ENCODE data around the gene CLCNKA. TPM values are rescaled to one million over a fixed set of nuclear protein-coding genes. Genes with fewer than 3 reads are reported as not detected.
"Not testable (repeated sequence)": the region's sequence is repeated elsewhere in the genome, so short reads cannot be mapped to it uniquely, and the experiment has no call there.

Gene CLCNKA
- total RNA-seq, 1 donor from 2014 or later: not detected

- no peaks in the 10 kb centered on the region for H3K9me3 Mint-ChIP-seq
- DNase-seq (ENCODE audit: low spot score): no peak
- H3K27me3 Mint-ChIP-seq (ENCODE audit: low read depth): peaks cover 3% of the 10 kb centered on the region
- intact Hi-C loops (cut with micrococcal nuclease): no loop called here
- H3K36me3 Mint-ChIP-seq (ENCODE audit: low read depth): no peaks in the 10 kb centered on the region
- H3K4me1 Mint-ChIP-seq (ENCODE audit: low read depth): no peaks in the 10 kb centered on the region
- no peak within 1 kb of the TSS for H3K27ac Mint-ChIP-seq
- H3K4me3 Mint-ChIP-seq (ENCODE audit: low read depth): no peak within 1 kb of the TSS
Measured at GRCh38 chr1:16043521-16043920, 21.7 kb downstream of the CLCNKA start, which contains the start of gene CLCNKB. Gene CLCNKB, plus strand, starts transcription at chr1:16043782. Its CDS starts 711 bp downstream, at chr1:16044493.

GRCh38 chr1:16043950-16044349 lies 22.1 kb downstream of the CLCNKA start:
- Mint-ChIP-seq H3K36me3 (ENCODE audit: low read depth) (no peaks in the 10 kb centered on the region), H3K27me3 (ENCODE audit: low read depth) (peaks cover 3% of the 10 kb centered on the region), H3K9me3 (no peaks in the 10 kb centered on the region), H3K4me3 (ENCODE audit: low read depth) (no peak overlapping the region), H3K4me1 (ENCODE audit: low read depth) (no peaks in the 10 kb centered on the region), H3K27ac (no peak overlapping the region)
- no peak for DNase-seq (ENCODE audit: low spot score)
- intact Hi-C loops (cut with micrococcal nuclease): no loop called here

DNA sequence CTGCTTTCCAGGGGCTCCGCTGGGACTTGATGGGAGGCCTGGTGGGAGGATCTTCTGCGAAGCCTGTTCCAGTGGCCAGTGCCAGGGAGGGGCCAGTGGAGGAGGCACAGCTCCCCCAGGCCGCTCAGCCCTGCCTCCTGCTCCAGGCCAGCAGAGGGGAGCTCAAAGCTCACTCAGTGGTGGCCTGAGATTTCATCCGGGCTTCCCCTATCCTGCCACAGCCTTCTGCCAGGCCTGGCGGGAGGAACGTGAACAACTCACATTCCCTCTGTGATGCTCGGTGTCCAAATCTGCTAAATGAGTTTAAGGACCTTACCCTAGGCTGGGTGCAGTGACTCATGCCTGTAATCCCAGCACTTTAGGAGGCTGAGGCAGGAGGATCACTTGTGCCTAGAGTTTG lies 25.0 kb downstream of the CLCNKA start:
- intact Hi-C loops (cut with micrococcal nuclease): no loop called here
- Mint-ChIP-seq H3K36me3 (ENCODE audit: low read depth) (no peaks in the 10 kb centered on the region), H3K27ac (no peak overlapping the region), H3K27me3 (ENCODE audit: low read depth) (peaks cover 9% of the 10 kb centered on the region), H3K4me1 (ENCODE audit: low read depth) (no peaks in the 10 kb centered on the region), H3K4me3 (ENCODE audit: low read depth) (no peak overlapping the region), H3K9me3 (no peaks in the 10 kb centered on the region)
- DNase-seq (ENCODE audit: low spot score): no peak

- no peak overlapping the region for H3K27ac Mint-ChIP-seq
- DNase-seq (ENCODE audit: low spot score): no peak
- no peaks in the 10 kb centered on the region for H3K4me1 Mint-ChIP-seq (ENCODE audit: low read depth)
- H3K27me3 Mint-ChIP-seq (ENCODE audit: low read depth): peaks cover 9% of the 10 kb centered on the region
- no peaks in the 10 kb centered on the region for H3K9me3 Mint-ChIP-seq
- no peaks in the 10 kb centered on the region for H3K36me3 Mint-ChIP-seq (ENCODE audit: low read depth)
- intact Hi-C loops (cut with micrococcal nuclease): no loop called here
- H3K4me3 Mint-ChIP-seq (ENCODE audit: low read depth): no peak overlapping the region
Measured at GRCh38 chr1:16047791-16048475, 26.1 kb downstream of the CLCNKA start.

- intact Hi-C loops (cut with micrococcal nuclease): no loop called here
- H3K27ac Mint-ChIP-seq: no peak overlapping the region
- DNase-seq (ENCODE audit: low spot score): no peak
- no peak overlapping the region for H3K4me3 Mint-ChIP-seq (ENCODE audit: low read depth)
- H3K27me3 Mint-ChIP-seq (ENCODE audit: low read depth): peaks cover 9% of the 10 kb centered on the region
- no peaks in the 10 kb centered on the region for H3K9me3 Mint-ChIP-seq
- H3K36me3 Mint-ChIP-seq (ENCODE audit: low read depth): no peaks in the 10 kb centered on the region
- H3K4me1 Mint-ChIP-seq (ENCODE audit: low read depth): no peaks in the 10 kb centered on the region
Measured at GRCh38 chr1:16048573-16049189, 26.8 kb downstream of the CLCNKA start.

DNA sequence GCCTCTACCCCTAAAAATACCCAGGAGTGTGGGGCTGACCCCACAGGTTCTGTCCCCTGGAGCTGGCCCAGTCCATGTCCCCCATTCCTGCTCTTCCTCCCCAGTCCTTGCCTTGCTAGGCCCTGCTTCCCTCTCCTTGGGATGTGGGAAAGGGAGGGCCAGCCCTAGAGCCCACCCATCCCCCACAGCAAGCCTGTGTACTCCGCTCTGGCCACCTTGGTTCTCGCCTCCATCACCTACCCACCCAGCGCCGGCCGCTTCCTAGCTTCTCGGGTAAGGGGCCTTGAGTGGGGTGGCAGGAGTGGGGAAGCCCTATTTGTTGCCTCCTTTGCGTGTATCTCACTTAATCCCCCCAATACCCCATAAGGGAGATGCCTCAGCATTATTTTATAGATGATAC lies 28.5 kb downstream of the CLCNKA start:
- intact Hi-C loops (cut with micrococcal nuclease): loop anchor here (1.0 kb wide), 1 partner anchor 9 kb away; no protein-coding TSS in a partner anchor
- Mint-ChIP-seq H3K27ac (no peak overlapping the region), H3K4me3 (ENCODE audit: low read depth) (no peak overlapping the region), H3K36me3 (ENCODE audit: low read depth) (no peaks in the 10 kb centered on the region), H3K27me3 (ENCODE audit: low read depth) (peaks cover 9% of the 10 kb centered on the region), H3K9me3 (no peaks in the 10 kb centered on the region), H3K4me1 (ENCODE audit: low read depth) (no peaks in the 10 kb centered on the region)
- DNase-seq (ENCODE audit: low spot score): no peak

DNA sequence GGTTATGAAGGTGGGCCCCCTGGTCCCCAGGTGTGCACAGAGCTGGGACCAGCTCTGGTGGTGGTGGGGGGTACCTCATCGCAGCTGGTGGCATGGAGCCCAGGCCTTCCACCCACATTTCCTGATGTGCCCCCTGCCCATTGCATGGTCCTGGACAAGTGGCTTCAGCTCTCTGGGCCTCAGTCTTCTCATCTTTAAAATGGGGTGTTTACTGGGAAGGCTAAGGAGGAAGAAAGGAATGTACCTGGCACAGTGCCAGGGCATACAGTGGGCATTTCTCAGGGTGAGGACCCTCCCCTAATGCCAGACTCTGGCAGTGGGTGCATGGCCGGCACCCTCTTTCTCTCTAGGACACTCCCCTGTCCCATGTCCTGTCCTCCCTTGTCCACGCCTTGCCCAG lies 29.2 kb downstream of the CLCNKA start:
- Mint-ChIP-seq H3K36me3 (ENCODE audit: low read depth) (no peaks in the 10 kb centered on the region), H3K4me1 (ENCODE audit: low read depth) (peaks cover 3% of the 10 kb centered on the region), H3K27ac (no peak overlapping the region), H3K27me3 (ENCODE audit: low read depth) (peaks cover 9% of the 10 kb centered on the region), H3K4me3 (ENCODE audit: low read depth) (no peak overlapping the region), H3K9me3 (no peaks in the 10 kb centered on the region)
- DNase-seq (ENCODE audit: low spot score): no peak
- intact Hi-C loops (cut with micrococcal nuclease): no loop called here

GRCh38 chr1:16051949-16052348 lies 30.1 kb downstream of the CLCNKA start:
- H3K27ac Mint-ChIP-seq; H3K4me3 Mint-ChIP-seq (ENCODE audit: low read depth); H3K36me3 Mint-ChIP-seq (ENCODE audit: low read depth); H3K27me3 Mint-ChIP-seq (ENCODE audit: low read depth); intact Hi-C loops (cut with micrococcal nuclease); H3K4me1 Mint-ChIP-seq (ENCODE audit: low read depth); H3K9me3 Mint-ChIP-seq; DNase-seq (ENCODE audit: low spot score): not testable (repeated sequence)

GRCh38 chr1:16053781-16054502 lies 32.1 kb downstream of the CLCNKA start:
- Mint-ChIP-seq H3K4me3 (ENCODE audit: low read depth) (no peak overlapping the region), H3K9me3 (no peaks in the 10 kb centered on the region), H3K4me1 (ENCODE audit: low read depth) (peaks cover 3% of the 10 kb centered on the region), H3K36me3 (ENCODE audit: low read depth) (no peaks in the 10 kb centered on the region), H3K27ac (no peak overlapping the region), H3K27me3 (ENCODE audit: low read depth) (peaks cover 6% of the 10 kb centered on the region)
- no peak for DNase-seq (ENCODE audit: low spot score)
- intact Hi-C loops (cut with micrococcal nuclease): no loop called here

DNA sequence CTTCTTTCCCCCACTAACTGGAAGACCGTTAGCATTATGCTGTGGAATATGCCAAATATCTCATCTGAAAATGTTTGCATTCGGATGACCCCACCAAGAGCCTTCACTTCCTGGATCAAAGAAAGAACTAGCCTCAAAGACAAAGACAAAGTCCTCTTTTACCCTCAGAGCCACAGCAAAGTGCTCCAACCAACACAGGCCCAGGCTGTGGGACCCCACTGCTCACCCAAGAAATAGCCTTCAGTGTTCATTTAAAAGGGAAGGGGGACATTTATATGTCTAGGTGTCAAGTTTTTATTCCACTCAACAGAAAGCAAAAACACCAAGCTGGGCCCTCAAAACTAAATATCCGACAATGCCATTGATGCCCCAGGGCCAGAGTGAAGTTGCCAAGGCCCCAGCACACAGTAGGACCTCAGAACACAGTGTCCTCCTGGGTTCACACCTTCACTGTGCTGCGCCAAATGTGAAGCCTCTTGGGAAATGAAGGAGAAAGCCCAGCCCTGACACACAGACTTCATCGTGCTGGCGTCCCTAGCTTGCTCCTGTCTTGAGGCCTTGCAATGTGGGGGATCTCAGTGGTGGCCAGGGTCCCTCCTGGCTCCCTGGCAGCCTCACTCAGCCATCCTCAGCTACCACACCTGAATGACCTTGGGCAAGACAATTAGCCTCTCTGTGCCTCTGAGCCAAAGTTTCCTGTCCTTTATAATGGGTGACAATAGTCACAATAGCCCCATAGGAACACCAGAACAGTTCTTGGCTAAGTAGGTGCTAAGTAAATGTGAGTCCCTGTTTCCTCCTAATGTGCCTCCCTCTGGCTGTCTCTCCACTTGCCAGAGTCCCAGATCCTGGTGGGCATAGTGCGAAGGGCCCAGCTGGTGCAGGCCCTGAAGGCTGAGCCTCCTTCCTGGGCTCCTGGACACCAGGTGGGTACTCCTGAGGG lies 33.0 kb downstream of the CLCNKA start:
- intact Hi-C loops (cut with micrococcal nuclease): loop anchor here (5.0 kb wide), 1 partner anchor 238 kb away; no protein-coding TSS in a partner anchor
- H3K4me3 Mint-ChIP-seq (ENCODE audit: low read depth): no peak overlapping the region
- peaks cover under 1% of the 10 kb centered on the region for H3K27me3 Mint-ChIP-seq (ENCODE audit: low read depth)
- no peaks in the 10 kb centered on the region for H3K9me3 Mint-ChIP-seq
- no peaks in the 10 kb centered on the region for H3K36me3 Mint-ChIP-seq (ENCODE audit: low read depth)
- DNase-seq (ENCODE audit: low spot score): no peak
- no peak overlapping the region for H3K27ac Mint-ChIP-seq
- H3K4me1 Mint-ChIP-seq (ENCODE audit: low read depth): peaks cover 3% of the 10 kb centered on the region

- intact Hi-C loops (cut with micrococcal nuclease): loop anchor here (1.0 to 5.0 kb wide), 4 partner anchors 23 to 264 kb away; no protein-coding TSS in a partner anchor
- Mint-ChIP-seq H3K9me3 (no peaks in the 10 kb centered on the region), H3K36me3 (ENCODE audit: low read depth) (no peaks in the 10 kb centered on the region), H3K4me1 (ENCODE audit: low read depth) (peaks cover 3% of the 10 kb centered on the region), H3K4me3 (ENCODE audit: low read depth) (no peak overlapping the region), H3K27me3 (ENCODE audit: low read depth) (no peaks in the 10 kb centered on the region), H3K27ac (no peak overlapping the region)
- peak; percentile 78 for DNase-seq (ENCODE audit: low spot score)
Measured at GRCh38 chr1:16055613-16056520, 34.0 kb downstream of the CLCNKA start.

Measured in activated T-helper 2 cell treated with anti-CD3 and anti-CD28 coated beads, Interferon-gamma antibody, Interleukin-2, Interleukin-4, amounts not matched to agents 10 μg/mL and 5 μg/mL and 100 μg/mL, durations not matched to agents 14 hours and 24 hours and 36 hours (primary cell).